Tibial nerve (tissue), 4 donors: Measurements from ENCODE around the gene KRAS. TPM values are rescaled to one million over a fixed set of nuclear protein-coding genes. Genes with fewer than 3 reads are reported as not detected.
A peak's percentile ranks its signal among the peaks of the same experiment; 100 is the strongest.
"Not testable (repeated sequence)": the region's sequence is repeated elsewhere in the genome, so short reads cannot be mapped to it uniquely, and the experiment has no call there.

Source experiments
- DNase-seq, 2 donors: peaks; one replicate each; pipeline ENCODE4 v3.0.0-alpha.2; 2019; ENCODE audit warnings: low spot score in 2 of 2
- H3K27ac ChIP-seq, 4 donors: fragments of 200-600 bp; sonication (generic) in 3 of 4; one replicate each; pipeline ENCODE4 v1.5.1; 2017 to 2019; ENCODE audit warnings: mild to moderate bottlenecking in 1 of 4
- H3K27me3 ChIP-seq, 2 donors: fragments of 200-600 bp; sonication (generic) in 1 of 2; one replicate each; pipeline versions ENCODE4 v1.5.1 to v1.6.0; 2017 to 2019
- H3K36me3 ChIP-seq, 3 donors: fragments of 200-600 bp; sonication (generic); one replicate each; pipeline ENCODE4 v1.5.1; 2018 to 2019
- H3K4me1 ChIP-seq, 4 donors: fragments of 200-600 bp; sonication (generic) in 3 of 4; one replicate each; pipeline ENCODE4 v1.5.1; 2017 to 2019
- H3K4me3 ChIP-seq, 4 donors: fragments of 200-600 bp; sonication (generic) in 3 of 4; one replicate each; pipeline ENCODE4 v1.5.1; 2017 to 2019; ENCODE audit warnings: mild to moderate bottlenecking in 1 of 4, moderate library complexity in 1 of 4
- H3K9me3 ChIP-seq, 4 donors: fragments of 200-600 bp; sonication (generic) in 3 of 4; one replicate each; pipeline ENCODE4 v1.5.1; 2017 to 2019
- CTCF ChIP-seq, 5 experiments: fragments of 200-600 bp in 3 of 5; fragments of 450-650 bp in 2 of 5; sonication (generic) in 3 of 5; IDR thresholded peaks; one replicate each; pipeline ENCODE4 v1.5.1; 2016 to 2019; ENCODE audit warnings: antibody characterized with exemption in 5 of 5, mild to moderate bottlenecking in 3 of 5, moderate library complexity in 2 of 5
- EP300 ChIP-seq, 2 donors: sonication (generic); formaldehyde crosslinking; IDR thresholded peaks; one replicate each; pipeline ENCODE4 v1.6.1; 2017; ENCODE audit warnings: antibody characterized with exemption in 2 of 2, mild to moderate bottlenecking in 1 of 2
- POLR2A ChIP-seq, 2 donors: fragments of 450-650 bp; IDR thresholded peaks; one replicate each; pipeline ENCODE4 v1.6.1; 2017; ENCODE audit warnings: antibody characterized with exemption in 2 of 2, mild to moderate bottlenecking in 2 of 2, moderate library complexity in 2 of 2
- WGBS, 2 donors: methylation state at CpG; one replicate each; pipeline ENCODE4 v1.1.5; 2018; 5-methylcytosine and 5-hydroxymethylcytosine counted together
- total RNA-seq, 4 donors: library from RNA; depleted of rRNA; stranded (reverse); fragments of >200 nt; gene quantifications; one replicate each; pipeline ENCODE4 v1.1.0, GENCODE V29; 2016

KRAS gene
- 10 to 100 TPM; 19.2 to 36.3 (median 28.0) TPM for total RNA-seq

- peaks cover 0 to 27% (median 10%) of the 10 kb centered on the region in 4 donors for H3K4me1 ChIP-seq
- WGBS, 2 donors = 0 to 2% methylated on average over 54 to 62 of the region's 105 CpGs
- peak within 1 kb of the TSS; percentile 82 to 99 (median 98) for H3K27ac ChIP-seq
- H3K9me3 ChIP-seq = no peaks in the 10 kb centered on the region
- H3K36me3 ChIP-seq = peaks cover 0 to 8% (median 0%) of the 10 kb centered on the region in 3 donors
- no peaks in the 10 kb centered on the region for H3K27me3 ChIP-seq
- peak; percentile 91 to 95 for DNase-seq
- peak within 1 kb of the TSS; percentile 81 to 98 (median 88) for H3K4me3 ChIP-seq
- peak in 1 of 2 donors; percentile 83 for TF ChIP-seq EP300 (IDR thresholded peaks at IDR 0.05)
- peak in 2 of 5 experiments; percentile 11 to 25 for TF ChIP-seq CTCF (IDR thresholded peaks at IDR 0.05)
- peak; percentile 68 to 78 for TF ChIP-seq POLR2A (IDR thresholded peaks at IDR 0.05)
Observed at GRCh38 chr12:25250744-25251730, at the start of gene KRAS. Gene KRAS, minus strand, starts transcription at chr12:25250929.

GRCh38 chr12:25296381-25296780 lies 45.7 kb upstream of the KRAS start:
- Histone ChIP-seq H3K4me1 (no peaks in the 10 kb centered on the region), H3K4me3 (no peak overlapping the region), H3K9me3 (no peaks in the 10 kb centered on the region), H3K36me3 (no peaks in the 10 kb centered on the region), H3K27ac (no peak overlapping the region), H3K27me3 (no peaks in the 10 kb centered on the region)
- DNase-seq = no peak
- TF ChIP-seq EP300 (IDR thresholded peaks at IDR 0.05) (no peak), POLR2A (IDR thresholded peaks at IDR 0.05) (no peak), CTCF (IDR thresholded peaks at IDR 0.05) (no peak)

- 84 to 86% methylated on average over 2 of the region's 2 CpGs for WGBS, 2 donors
Observed at GRCh38 chr12:25295361-25295760, 44.6 kb upstream of the KRAS start.

GRCh38 chr12:25293653-25294052 lies 42.9 kb upstream of the KRAS start:
- no peaks in the 10 kb centered on the region for H3K36me3 ChIP-seq
- no peak overlapping the region for H3K27ac ChIP-seq
- DNase-seq = no peak
- no peak overlapping the region for H3K4me3 ChIP-seq
- no peak for TF ChIP-seq CTCF (IDR thresholded peaks at IDR 0.05)
- no peak for TF ChIP-seq EP300 (IDR thresholded peaks at IDR 0.05)
- no peak for TF ChIP-seq POLR2A (IDR thresholded peaks at IDR 0.05)
- no peaks in the 10 kb centered on the region for H3K27me3 ChIP-seq
- peaks cover 0 to 15% (median 0%) of the 10 kb centered on the region in 4 donors for H3K9me3 ChIP-seq
- 77 to 78% methylated on average over 2 of the region's 2 CpGs for WGBS, 2 donors
- H3K4me1 ChIP-seq = no peaks in the 10 kb centered on the region

More at GRCh38 chr12:25295361-25295760, 44.6 kb upstream of the KRAS start:
- Histone ChIP-seq H3K9me3 (no peaks in the 10 kb centered on the region), H3K4me1 (no peaks in the 10 kb centered on the region), H3K4me3 (no peak overlapping the region), H3K27ac (no peak overlapping the region), H3K36me3 (no peaks in the 10 kb centered on the region), H3K27me3 (no peaks in the 10 kb centered on the region)
- TF ChIP-seq EP300 (IDR thresholded peaks at IDR 0.05) = no peak
- no peak for TF ChIP-seq CTCF (IDR thresholded peaks at IDR 0.05)
- TF ChIP-seq POLR2A (IDR thresholded peaks at IDR 0.05) = no peak
- no peak for DNase-seq

GRCh38 chr12:25292810-25293221 lies 42.1 kb upstream of the KRAS start:
- H3K4me3 ChIP-seq, H3K27me3 ChIP-seq, H3K36me3 ChIP-seq, H3K27ac ChIP-seq, H3K4me1 ChIP-seq, DNase-seq: not testable (repeated sequence)
- H3K9me3 ChIP-seq = peaks cover 0 to 15% (median 0%) of the 10 kb centered on the region in 4 donors
- 74 to 75% methylated on average over 5 of the region's 5 CpGs for WGBS, 2 donors
